PC-3 (cell line): ENCODE results near the gene STAG1.

ENCODE experiments used
- EZH2 ChIP-seq: fragments of 300-600 bp; sonication (generic); IDR thresholded peaks from one replicate; pipeline ENCODE4 v1.6.1; 2017; ENCODE audit warnings: antibody characterized with exemption, mild to moderate bottlenecking, low read length; ENCODE audit not compliant: unreplicated experiment
- EZH2phosphoT487 ChIP-seq: fragments of 300-600 bp; sonication (generic); IDR thresholded peaks from 2 replicates; pipeline ENCODE4 v1.6.1; 2018; ENCODE audit warnings: mild to moderate bottlenecking, antibody characterized with exemption, low read length, borderline replicate concordance
- TF ChIP-seq, protein P1 (sequence below): fragments of 300-600 bp; sonication (generic); conservative IDR thresholded peaks from 2 replicates; pipeline ENCODE4 v1.5.1; 2017; ENCODE audit warnings: antibody characterized with exemption, low read depth, mild to moderate bottlenecking, low read length

DNA sequence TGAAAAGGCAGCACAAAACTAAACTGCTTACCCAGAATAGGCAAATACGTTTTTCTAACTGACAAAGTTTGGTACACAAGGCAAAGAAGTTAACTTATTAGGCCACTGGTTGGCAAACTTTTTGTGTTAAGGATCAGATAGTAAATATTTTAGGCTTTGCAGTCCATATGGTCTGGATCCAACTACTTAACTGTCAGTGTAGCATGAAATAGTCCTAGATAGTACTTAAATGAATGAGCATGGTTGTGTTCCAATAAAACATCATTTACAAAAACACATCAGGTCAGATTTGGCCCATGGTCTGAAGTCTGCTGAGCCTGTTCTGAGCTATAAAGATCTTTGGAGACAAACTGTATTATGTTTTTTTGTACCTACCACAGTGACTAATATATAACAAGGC lies 365.1 kb downstream of the STAG1 start:
- TF ChIP-seq, protein P1, sequence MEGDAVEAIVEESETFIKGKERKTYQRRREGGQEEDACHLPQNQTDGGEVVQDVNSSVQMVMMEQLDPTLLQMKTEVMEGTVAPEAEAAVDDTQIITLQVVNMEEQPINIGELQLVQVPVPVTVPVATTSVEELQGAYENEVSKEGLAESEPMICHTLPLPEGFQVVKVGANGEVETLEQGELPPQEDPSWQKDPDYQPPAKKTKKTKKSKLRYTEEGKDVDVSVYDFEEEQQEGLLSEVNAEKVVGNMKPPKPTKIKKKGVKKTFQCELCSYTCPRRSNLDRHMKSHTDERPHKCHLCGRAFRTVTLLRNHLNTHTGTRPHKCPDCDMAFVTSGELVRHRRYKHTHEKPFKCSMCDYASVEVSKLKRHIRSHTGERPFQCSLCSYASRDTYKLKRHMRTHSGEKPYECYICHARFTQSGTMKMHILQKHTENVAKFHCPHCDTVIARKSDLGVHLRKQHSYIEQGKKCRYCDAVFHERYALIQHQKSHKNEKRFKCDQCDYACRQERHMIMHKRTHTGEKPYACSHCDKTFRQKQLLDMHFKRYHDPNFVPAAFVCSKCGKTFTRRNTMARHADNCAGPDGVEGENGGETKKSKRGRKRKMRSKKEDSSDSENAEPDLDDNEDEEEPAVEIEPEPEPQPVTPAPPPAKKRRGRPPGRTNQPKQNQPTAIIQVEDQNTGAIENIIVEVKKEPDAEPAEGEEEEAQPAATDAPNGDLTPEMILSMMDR, result no peak
- TF ChIP-seq EZH2 (no peak), EZH2phosphoT487 (no peak)
